Epithelial cell of esophagus (primary cell): ENCODE results near the gene MAP2K6.

Experiments
- DNase-seq: peaks from one replicate; pipeline ENCODE4 v3.0.0; 2010; ENCODE audit warnings: low read depth
- H3K4me3 ChIP-seq: 2 replicates; pipeline ENCODE4 v1.5.1; 2011; ENCODE audit warnings: mild to moderate bottlenecking, low read length, control low read depth
- CTCF ChIP-seq: IDR thresholded peaks from 2 replicates; pipeline ENCODE4 v1.5.1; 2011; ENCODE audit warnings: low read depth, mild to moderate bottlenecking, low read length, control low read depth, inconsistent platforms; ENCODE audit not compliant: insufficient read depth; ENCODE audit errors: missing control alignments

MAP2K6 gene

GRCh38 chr17:69499318-69499717 is 84.8 kb downstream of the MAP2K6 start:
- DNase-seq = no peak
- H3K4me3 ChIP-seq = no peak overlapping the region
- TF ChIP-seq CTCF = no peak

DNA sequence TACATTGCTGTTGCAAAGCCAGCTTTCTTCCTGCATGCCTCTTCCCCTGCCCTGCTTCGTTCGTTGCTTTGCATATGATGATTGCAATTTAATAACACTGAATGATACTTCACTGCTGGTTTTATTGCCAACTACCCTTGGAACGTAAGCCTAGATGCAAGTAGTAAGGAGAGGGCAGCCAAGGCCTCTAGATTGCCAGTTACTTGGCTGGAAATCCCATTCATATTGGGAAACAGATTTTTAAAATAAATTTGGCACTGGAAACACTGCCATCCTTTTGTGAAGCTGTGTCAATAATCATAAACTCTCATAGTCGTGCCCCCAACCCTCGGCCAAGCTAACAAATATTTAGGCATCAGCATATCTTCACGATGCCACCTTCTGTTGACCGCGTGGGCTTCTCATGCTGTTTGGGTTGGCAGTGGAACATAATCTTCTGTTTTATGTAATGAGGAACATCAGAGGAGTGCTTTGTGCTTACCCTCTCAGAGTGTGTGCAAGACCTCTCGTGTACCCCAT is 86.5 kb downstream of the MAP2K6 start:
- H3K4me3 ChIP-seq = no peak overlapping the region
- no peak for DNase-seq
- TF ChIP-seq CTCF = no peak

DNA sequence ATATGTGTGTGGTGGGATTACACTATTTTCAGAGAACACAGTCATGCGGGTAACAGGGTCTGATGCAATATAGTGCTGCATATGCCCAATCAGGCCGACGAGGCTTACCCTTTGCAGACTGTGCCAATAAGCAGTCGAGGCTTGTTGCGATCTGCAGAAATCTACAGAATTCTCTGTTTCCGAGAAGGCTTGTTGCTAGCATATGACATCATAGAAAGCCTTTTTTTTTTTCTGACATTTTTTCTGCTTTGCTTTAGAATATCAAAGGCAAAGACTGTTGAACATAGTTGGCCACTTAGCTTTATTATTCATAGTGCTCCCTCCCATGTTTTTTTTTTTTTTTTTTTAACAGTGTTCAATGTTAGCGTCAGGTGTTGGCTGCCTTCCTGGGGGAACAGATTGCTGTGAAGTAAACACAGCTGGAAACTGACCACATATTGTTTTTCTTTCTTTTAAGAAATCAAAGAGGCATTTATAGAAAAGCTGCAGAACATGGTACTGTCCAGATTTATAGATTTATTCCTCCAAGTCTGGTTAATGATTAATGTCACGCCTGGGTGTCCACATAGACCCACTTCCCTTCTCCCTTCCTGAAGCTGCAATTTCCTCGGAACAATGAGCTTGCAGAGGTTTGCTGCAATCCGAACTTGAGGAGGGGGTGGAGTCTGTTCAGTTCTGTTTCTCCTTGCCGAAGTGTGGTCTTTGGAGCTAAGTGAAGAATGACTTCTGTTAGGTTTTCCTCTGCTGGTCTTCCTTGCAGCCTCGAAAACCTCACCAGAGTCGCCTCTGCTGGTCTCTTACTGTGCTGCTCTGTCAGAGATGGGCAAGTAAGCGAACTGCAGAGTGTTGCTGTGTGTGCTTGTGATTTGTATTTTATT is 87.3 kb downstream of the MAP2K6 start:
- DNase-seq = peak; percentile 47
- H3K4me3 ChIP-seq = no peak overlapping the region
- no peak for TF ChIP-seq CTCF

DNA sequence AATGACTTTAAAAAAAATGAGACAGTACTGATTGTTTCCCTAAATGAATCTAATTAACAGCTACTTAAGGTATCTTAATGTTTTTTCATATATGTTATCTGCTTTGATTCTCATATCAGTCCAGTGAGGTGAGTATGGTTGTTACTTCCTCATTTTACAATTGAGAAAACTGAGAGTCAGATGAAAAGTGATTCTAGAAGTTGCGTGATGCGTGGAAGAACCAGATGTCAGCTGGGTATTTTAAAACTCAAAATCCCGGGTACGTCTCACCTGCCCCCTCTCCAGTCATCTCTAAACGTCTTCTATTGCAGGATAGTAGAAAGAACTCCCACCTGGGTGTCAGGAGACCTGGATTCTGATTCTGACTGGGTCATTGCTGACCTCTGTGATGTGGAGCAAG is 89.2 kb downstream of the MAP2K6 start:
- no peak overlapping the region for H3K4me3 ChIP-seq
- TF ChIP-seq CTCF = no peak
- no peak for DNase-seq

GRCh38 chr17:69505740-69506139 is 91.2 kb downstream of the MAP2K6 start:
- no peak for DNase-seq
- TF ChIP-seq CTCF = no peak
- no peak overlapping the region for H3K4me3 ChIP-seq

DNA sequence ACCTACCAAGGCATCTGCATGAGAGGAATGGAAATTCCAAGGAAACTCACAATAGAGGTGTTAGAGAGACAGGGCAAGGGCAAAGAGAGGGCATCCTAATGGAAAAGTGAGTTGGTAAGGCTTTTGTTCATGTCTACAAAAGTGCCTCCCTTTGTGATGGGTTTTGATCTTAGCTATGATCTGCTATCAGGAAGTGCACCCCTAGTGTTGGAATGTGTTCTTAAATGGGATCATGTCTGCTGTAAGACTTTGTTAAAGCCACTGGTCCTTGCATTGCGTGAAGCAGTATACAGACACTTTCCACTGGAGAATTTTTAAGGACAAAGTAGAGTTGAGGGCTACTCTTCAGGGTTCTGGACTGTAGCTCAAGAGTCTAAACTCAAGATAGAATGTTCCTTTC is 92.0 kb downstream of the MAP2K6 start:
- peak; percentile 51 for TF ChIP-seq CTCF
- H3K4me3 ChIP-seq = no peak overlapping the region
- DNase-seq = peak; percentile 41

DNA sequence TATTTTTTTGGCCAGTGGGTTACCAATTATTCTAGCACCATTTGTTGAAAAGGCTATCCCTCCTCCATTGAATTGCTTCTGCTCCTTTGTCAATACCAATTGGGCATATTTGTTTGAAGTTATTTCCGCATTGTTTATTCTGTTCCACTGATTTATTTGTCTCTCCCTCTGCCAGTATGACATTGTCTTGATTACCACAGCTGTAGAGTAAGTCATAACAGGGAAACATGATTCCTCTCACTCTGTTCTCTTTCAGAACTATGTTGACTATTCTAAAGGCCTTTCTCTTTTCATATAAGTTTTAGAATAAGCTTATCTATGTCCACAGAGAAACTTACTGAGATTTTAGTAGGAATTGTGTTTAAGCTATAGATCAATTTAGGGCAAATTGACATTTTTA is 94.3 kb downstream of the MAP2K6 start:
- no peak for TF ChIP-seq CTCF
- no peak for DNase-seq
- H3K4me3 ChIP-seq = no peak overlapping the region
